ES-I3 (cell line): ENCODE data around the gene ZBTB48.
A peak's percentile ranks its signal among the peaks of the same experiment; 100 is the strongest.
"Not testable (repeated sequence)": the region's sequence is repeated elsewhere in the genome, so short reads cannot be mapped to it uniquely, and the experiment has no call there.

ENCODE experiments used
- H3K36me3 ChIP-seq: 2 replicates; pipeline ENCODE4 v1.6.1; 2013; ENCODE audit warnings: mild to moderate bottlenecking, low read length, control low read depth, moderate library complexity; ENCODE audit not compliant: insufficient read depth
- H3K4me1 ChIP-seq: 2 replicates; pipeline ENCODE4 v1.6.1; 2013; ENCODE audit warnings: mild to moderate bottlenecking, control low read depth, low read length; ENCODE audit not compliant: insufficient read depth
- H3K9ac ChIP-seq: 2 replicates; pipeline ENCODE4 v1.6.1; 2013; ENCODE audit warnings: low read depth, mild to moderate bottlenecking, low read length, moderate library complexity
- H3K9me3 ChIP-seq: 2 replicates; pipeline ENCODE4 v1.6.1; 2013; ENCODE audit warnings: mild to moderate bottlenecking, low read length, moderate library complexity; ENCODE audit not compliant: control insufficient read depth, insufficient read depth

Gene ZBTB48

GRCh38 chr1:6591644-6592043 is 11.8 kb downstream of the ZBTB48 start:
- no peaks in the 10 kb centered on the region for H3K4me1 ChIP-seq
- H3K36me3 ChIP-seq: no peaks in the 10 kb centered on the region; the same call in 1 of the 2 replicates
- no peak overlapping the region for H3K9ac ChIP-seq

GRCh38 chr1:6592441-6592840 is 12.6 kb downstream of the ZBTB48 start:
- no peaks in the 10 kb centered on the region for H3K9me3 ChIP-seq
- no peaks in the 10 kb centered on the region; the same call in 1 of the 2 replicates for H3K36me3 ChIP-seq
- H3K9ac ChIP-seq: no peak overlapping the region
- no peaks in the 10 kb centered on the region for H3K4me1 ChIP-seq

More at GRCh38 chr1:6591644-6592043, 11.8 kb downstream of the ZBTB48 start:
- H3K9me3 ChIP-seq: no peaks in the 10 kb centered on the region

- H3K36me3 ChIP-seq: no peaks in the 10 kb centered on the region; the same call in none of the 2 replicates
These were observed 13.2 kb downstream of the ZBTB48 start for GRCh38 chr1:6592865-6593593.

GRCh38 chr1:6593810-6594209 is 14.0 kb downstream of the ZBTB48 start:
- H3K4me1 ChIP-seq: no peaks in the 10 kb centered on the region
- H3K9ac ChIP-seq: no peak overlapping the region
- H3K9me3 ChIP-seq: no peaks in the 10 kb centered on the region
- H3K36me3 ChIP-seq: no peaks in the 10 kb centered on the region; the same call in none of the 2 replicates

More at GRCh38 chr1:6592865-6593593, 13.2 kb downstream of the ZBTB48 start:
- H3K9ac ChIP-seq: no peak overlapping the region
- H3K9me3 ChIP-seq: no peaks in the 10 kb centered on the region
- H3K4me1 ChIP-seq: no peaks in the 10 kb centered on the region

- Histone ChIP-seq H3K36me3 (no peaks in the 10 kb centered on the region; the same call in none of the 2 replicates), H3K4me1 (no peaks in the 10 kb centered on the region), H3K9me3 (no peaks in the 10 kb centered on the region), H3K9ac (no peak overlapping the region)
These were observed 15.4 kb downstream of the ZBTB48 start for GRCh38 chr1:6594977-6595740.

GRCh38 chr1:6596351-6596750 is 16.6 kb downstream of the ZBTB48 start:
- Histone ChIP-seq H3K36me3 (no peaks in the 10 kb centered on the region; the same call in none of the 2 replicates), H3K4me1 (no peaks in the 10 kb centered on the region), H3K9me3 (no peaks in the 10 kb centered on the region), H3K9ac (no peak overlapping the region)

GRCh38 chr1:6596886-6597776 is 17.3 kb downstream of the ZBTB48 start:
- H3K4me1 ChIP-seq: no peaks in the 10 kb centered on the region
- H3K9me3 ChIP-seq: no peaks in the 10 kb centered on the region
- no peaks in the 10 kb centered on the region; the same call in none of the 2 replicates for H3K36me3 ChIP-seq
- H3K9ac ChIP-seq: no peak overlapping the region

GRCh38 chr1:6597777-6598131 is 18.0 kb downstream of the ZBTB48 start:
- no peak overlapping the region for H3K9ac ChIP-seq
- no peaks in the 10 kb centered on the region for H3K4me1 ChIP-seq
- no peaks in the 10 kb centered on the region; the same call in none of the 2 replicates for H3K36me3 ChIP-seq

GRCh38 chr1:6599141-6599975 is 19.6 kb downstream of the ZBTB48 start:
- H3K36me3 ChIP-seq: no peaks in the 10 kb centered on the region; the same call in none of the 2 replicates
- H3K9ac ChIP-seq: no peak overlapping the region
- H3K9me3 ChIP-seq: no peaks in the 10 kb centered on the region
- no peaks in the 10 kb centered on the region for H3K4me1 ChIP-seq

More at GRCh38 chr1:6597777-6598131, 18.0 kb downstream of the ZBTB48 start:
- H3K9me3 ChIP-seq: no peaks in the 10 kb centered on the region

GRCh38 chr1:6599991-6600390 is 20.2 kb downstream of the ZBTB48 start:
- not testable (repeated sequence) for H3K4me1 ChIP-seq, H3K36me3 ChIP-seq, H3K9me3 ChIP-seq
- peak overlapping the region; percentile 92; the same call in 1 of the 2 replicates for H3K9ac ChIP-seq

GRCh38 chr1:6600410-6601048 is 20.7 kb downstream of the ZBTB48 start:
- Histone ChIP-seq H3K4me1 (no peaks in the 10 kb centered on the region), H3K36me3 (no peaks in the 10 kb centered on the region; the same call in none of the 2 replicates), H3K9ac (peak overlapping the region; percentile 92)

GRCh38 chr1:6601049-6601922 is 21.5 kb downstream of the ZBTB48 start:
- no peaks in the 10 kb centered on the region for H3K4me1 ChIP-seq
- peak overlapping the region; percentile 92 for H3K9ac ChIP-seq

More at GRCh38 chr1:6600410-6601048, 20.7 kb downstream of the ZBTB48 start:
- H3K9me3 ChIP-seq: no peaks in the 10 kb centered on the region

More at GRCh38 chr1:6601049-6601922, 21.5 kb downstream of the ZBTB48 start:
- Histone ChIP-seq H3K9me3 (no peaks in the 10 kb centered on the region), H3K36me3 (no peaks in the 10 kb centered on the region; the same call in none of the 2 replicates)
